ENCODE data around the gene TMTC2. TPM values are rescaled to one million over a fixed set of nuclear protein-coding genes. Genes with fewer than 3 reads are reported as not detected.

TMTC2 gene
- total RNA-seq, 1 experiment from 2014 or later: 3.1 TPM

DNA sequence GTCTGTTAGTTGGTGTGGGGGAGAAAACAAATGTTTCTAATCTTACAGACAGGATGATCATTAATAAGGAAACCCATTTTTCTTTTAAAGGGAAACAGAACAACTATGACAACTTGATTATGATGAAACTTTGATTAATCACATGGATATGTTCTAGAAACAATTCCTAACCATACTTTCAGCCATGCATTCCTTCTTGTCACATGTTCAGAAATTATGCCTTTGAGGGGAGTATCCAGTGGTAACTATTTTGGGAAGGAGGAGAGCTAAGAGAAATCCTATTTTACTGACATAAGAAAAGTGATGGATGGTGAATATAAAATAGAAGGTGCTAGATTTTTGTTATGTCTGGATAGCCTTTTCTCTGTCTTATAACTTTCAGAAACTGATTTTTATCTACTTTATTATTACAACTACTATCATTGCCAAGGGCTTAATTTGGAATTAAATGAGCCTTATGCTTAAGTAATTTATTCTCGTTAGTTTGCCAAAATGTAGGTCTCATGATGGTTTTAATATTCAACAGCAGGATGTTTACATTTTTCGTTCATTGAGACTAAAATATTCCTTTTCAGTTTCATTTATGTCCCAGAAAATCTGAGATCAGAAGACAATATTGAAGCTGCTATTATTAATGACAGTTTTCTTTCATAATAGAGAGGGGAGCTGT is 200.1 kb downstream of the TMTC2 start:
- in situ Hi-C loops (cut with HindIII; ENCODE audit: low pct_unique_long_range_greater_than_20kb, low sequenced_read_pairs): no loop called here
- no peak for DNase-seq (ENCODE audit: low read depth)

DNA sequence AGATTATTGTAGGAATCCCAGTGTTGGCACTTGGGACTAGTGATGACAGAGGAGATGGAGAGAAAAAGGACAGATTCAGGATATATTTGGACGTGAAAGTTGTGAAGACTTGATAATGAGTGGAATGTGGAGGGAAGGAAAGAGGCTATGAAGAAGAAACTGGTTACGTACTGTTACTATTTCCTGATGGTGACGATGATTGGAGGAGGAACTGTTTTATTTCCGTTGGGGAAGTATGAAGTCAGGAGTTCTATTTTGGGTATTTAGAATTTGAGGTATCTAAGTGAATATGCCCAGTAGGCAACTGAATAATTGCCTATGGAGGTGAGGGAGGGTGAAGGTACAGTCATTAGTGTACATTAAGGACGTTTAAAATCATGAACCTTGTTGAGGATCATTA is 207.2 kb downstream of the TMTC2 start:
- DNase-seq (ENCODE audit: low read depth): no peak

DNA sequence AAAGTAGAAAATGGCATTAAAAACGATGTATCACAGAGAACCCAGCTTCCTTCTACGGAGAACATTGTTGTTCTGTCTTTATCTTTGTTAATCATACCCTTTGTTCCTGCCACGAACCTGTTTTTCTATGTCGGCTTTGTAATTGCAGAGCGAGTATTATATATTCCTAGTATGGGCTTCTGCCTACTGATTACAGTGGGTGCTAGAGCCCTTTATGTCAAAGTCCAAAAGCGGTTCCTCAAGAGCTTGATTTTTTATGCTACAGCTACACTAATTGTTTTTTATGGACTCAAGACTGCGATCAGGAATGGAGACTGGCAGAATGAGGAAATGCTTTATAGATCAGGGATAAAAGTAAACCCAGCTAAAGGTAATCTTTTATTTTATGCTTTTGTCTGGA is 209.6 kb downstream of the TMTC2 start:
- DNase-seq (ENCODE audit: low read depth): no peak
- in situ Hi-C loops (cut with HindIII; ENCODE audit: low pct_unique_long_range_greater_than_20kb, low sequenced_read_pairs): no loop called here

More for the DNA sequence above, 207.2 kb downstream of the TMTC2 start:
- in situ Hi-C loops (cut with HindIII; ENCODE audit: low pct_unique_long_range_greater_than_20kb, low sequenced_read_pairs): no loop called here

DNA sequence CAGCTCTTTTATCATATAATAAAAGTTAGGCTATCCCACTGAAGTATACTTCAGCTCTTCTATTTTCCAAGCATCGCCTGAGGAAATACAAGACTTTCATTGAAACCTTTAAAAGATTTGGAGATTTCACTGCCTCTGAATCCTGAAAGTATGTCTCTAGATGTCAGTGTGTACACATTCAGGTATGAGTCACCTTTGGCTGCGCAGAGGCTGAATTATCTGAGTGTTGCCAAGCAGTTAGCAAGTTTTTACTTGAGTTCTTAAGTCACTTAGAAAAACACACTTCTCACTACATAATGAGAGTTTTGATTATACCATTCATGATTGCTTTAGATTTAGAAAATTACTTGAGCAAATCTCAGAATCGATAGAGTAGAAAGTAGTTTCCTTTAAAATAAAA is 210.3 kb downstream of the TMTC2 start:
- DNase-seq (ENCODE audit: low read depth): peak; percentile 35
- in situ Hi-C loops (cut with HindIII; ENCODE audit: low pct_unique_long_range_greater_than_20kb, low sequenced_read_pairs): no loop called here

DNA sequence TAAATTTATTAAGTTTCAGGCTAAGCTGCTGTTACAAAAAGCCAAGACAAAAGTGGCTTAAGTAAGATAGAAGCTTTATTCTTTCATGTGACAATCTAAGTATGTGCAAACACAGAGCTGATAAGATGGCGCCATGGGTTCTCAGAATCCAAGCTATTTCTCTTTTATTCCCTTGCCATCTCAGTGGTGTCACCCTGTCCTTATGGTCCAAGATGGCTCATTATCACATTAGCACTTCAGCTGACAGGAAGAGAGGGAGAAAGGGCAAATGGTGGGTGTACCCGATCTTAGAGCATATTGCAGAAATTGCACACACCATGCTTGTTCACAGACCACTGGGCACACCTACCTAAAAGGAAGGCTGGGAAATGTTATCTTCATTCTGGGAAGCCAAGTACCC is 211.7 kb downstream of the TMTC2 start:
- in situ Hi-C loops (cut with HindIII; ENCODE audit: low pct_unique_long_range_greater_than_20kb, low sequenced_read_pairs): no loop called here
- no peak for DNase-seq (ENCODE audit: low read depth)

DNA sequence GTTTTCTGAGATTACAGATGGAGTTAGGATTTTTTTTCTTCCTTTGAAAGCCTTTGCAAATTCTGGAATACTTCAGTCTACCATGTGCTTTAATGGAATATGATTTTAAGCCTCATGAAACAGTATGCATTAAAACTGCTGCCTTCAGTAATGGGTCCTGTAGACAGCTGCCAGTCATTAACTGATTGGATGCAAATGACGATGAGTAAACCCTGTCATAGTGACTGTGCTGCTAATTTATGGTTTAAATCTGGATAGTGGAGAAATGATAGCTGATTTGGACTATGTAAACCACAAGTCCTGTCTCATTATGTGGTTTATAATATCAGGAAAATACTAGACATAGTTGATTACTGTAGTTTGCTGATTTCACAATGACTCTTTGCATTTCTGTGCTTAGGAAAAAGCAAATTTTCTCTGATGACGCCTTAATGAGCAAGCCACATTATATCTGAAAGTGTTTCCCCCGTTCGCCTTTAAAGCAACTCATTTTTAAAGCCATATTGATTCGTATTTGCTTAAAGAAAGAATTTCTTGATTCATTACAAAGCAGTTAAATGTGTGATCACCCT is 217.6 kb downstream of the TMTC2 start:
- no peak for DNase-seq (ENCODE audit: low read depth)

DNA sequence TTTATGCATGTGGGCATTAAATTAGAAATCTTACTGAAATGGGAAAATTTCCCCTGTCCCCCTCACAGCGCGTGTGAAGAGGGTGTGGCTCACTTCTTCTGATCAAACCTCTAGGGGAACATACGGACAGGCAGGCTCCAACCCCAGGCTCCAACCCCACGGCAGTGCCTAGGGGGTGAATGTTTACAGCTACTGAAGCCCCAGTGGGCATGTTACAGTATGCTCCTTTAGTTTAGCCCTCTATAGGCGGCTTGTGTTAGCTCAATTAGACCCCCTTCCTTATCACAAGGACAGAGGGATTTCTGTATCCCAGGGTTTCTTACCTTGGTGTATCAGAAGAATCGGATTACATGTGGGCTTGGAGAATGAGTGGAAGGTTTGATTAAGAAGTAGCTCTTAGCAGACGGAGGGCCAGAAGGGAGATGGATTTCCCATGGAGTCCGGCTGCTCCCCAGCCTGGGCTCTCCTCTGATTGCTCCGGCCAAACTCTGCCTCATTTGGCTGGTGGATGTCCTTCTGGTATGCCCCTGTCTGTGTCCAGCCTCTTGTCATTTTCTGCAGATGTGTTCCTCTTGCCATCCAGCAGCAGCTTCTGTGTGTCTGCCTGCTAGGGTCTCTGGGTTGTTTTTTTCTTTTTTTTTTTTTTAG is 223.7 kb downstream of the TMTC2 start:
- in situ Hi-C loops (cut with HindIII; ENCODE audit: low pct_unique_long_range_greater_than_20kb, low sequenced_read_pairs): no loop called here
- DNase-seq (ENCODE audit: low read depth): no peak

More for the DNA sequence above, 217.6 kb downstream of the TMTC2 start:
- in situ Hi-C loops (cut with HindIII; ENCODE audit: low pct_unique_long_range_greater_than_20kb, low sequenced_read_pairs): no loop called here

DNA sequence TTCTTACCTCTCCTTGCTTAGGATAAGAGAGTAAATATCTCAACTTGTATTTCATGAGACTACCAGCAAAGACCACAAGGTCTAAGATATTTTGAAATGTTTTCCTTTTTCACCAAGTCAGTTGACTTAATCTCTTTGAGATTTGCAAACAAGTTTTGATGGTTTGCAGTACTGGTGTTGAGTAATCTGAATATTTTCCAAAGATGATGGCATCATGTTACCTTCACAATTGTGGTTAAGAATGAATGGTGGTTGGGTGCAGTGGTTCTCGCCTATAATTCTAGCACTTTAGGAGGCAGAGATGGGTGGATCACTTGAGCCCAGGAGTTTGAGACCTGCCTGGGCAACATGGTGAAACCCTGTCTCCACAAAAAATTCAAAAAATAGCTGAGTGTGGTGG is 225.7 kb downstream of the TMTC2 start:
- in situ Hi-C loops (cut with HindIII; ENCODE audit: low pct_unique_long_range_greater_than_20kb, low sequenced_read_pairs): no loop called here
- DNase-seq (ENCODE audit: low read depth): no peak

DNA sequence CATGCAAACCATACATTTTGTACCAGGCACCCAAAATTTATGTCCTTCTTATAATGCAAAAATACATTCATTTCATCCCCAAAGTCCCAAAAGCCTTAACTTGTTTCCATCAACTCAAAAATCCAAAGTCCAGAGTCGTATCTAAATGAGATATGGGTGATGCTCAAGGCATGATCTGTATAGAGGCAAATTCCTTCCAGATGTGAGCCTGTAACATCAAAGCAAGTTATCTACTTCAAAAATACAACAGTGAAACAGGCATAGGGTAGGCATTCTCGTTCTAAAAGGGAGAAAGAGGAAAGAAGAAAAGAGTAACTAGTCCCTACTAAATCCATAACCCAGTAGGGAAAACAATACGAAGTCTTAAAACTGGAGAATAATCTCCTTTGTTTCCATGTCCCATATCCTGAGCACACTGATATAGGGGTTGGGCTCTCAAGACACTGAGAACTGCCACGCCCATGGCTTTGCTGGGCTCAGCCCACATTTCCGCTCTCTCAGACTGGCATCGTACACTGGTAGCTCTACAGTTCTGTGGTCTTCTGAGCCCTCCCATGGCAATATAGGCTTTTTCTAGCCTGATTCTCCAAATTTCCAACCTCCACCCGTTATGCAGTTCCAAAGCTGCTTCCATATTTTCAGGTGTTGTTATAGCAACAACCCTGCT is 232.8 kb downstream of the TMTC2 start:
- in situ Hi-C loops (cut with HindIII; ENCODE audit: low pct_unique_long_range_greater_than_20kb, low sequenced_read_pairs): no loop called here
- DNase-seq (ENCODE audit: low read depth): no peak

DNA sequence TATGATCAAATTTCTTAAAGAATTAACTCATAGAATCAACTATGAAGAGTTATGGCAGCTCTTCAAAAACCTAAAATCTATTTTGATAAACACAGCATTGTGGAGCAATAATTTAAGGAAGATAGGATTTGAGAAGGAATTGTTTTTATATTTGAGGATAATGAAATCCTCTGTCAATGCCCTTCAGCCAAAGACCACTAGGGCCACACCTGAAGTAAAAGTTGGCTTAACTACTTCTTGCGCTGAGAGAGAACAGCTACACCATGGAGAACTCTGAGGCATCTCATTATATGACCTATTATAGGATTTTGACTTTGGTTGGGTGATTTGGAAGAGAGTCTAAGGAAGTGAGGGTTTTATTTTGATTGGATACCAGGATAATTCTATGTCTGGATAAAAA is 237.2 kb downstream of the TMTC2 start:
- in situ Hi-C loops (cut with HindIII; ENCODE audit: low pct_unique_long_range_greater_than_20kb, low sequenced_read_pairs): no loop called here

DNA sequence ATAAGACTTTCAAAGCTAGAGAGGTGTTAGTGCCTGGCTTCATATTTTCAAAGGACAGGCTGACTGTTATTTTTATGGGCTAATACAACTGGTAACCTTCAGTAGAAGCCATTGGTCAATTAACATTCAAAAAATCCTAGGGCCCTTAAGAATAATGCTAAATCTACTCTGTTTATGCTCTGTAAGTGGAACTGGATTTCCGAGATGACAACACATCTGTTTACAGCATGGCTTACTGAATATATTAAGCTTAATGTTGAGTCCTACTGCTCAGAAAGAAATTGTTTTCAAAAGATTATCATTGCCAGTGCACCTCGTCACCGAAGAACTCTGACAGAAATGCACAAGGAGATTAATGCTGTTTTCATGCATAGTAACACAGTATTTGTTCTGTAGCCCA is 239.9 kb downstream of the TMTC2 start:
- no peak for DNase-seq (ENCODE audit: low read depth)
- in situ Hi-C loops (cut with HindIII; ENCODE audit: low pct_unique_long_range_greater_than_20kb, low sequenced_read_pairs): no loop called here

More for the DNA sequence above, 237.2 kb downstream of the TMTC2 start:
- DNase-seq (ENCODE audit: low read depth): no peak

DNA sequence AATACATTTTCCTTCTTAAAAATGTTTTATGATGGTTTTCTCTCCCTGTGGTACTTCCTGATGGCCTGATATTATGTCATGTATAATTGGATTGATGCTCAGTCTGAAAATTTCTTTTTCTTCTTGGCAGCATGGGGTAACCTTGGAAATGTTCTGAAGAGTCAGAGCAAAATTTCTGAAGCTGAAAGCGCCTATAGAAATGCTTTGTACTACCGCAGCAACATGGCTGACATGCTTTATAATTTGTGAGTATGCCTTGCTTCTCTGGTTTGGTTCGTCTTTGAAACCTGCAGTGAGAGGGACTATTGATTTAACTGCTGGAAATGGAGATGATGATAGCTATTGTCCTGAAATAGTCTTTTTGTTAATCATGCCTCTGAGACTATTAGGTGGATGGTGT is 243.6 kb downstream of the TMTC2 start:
- in situ Hi-C loops (cut with HindIII; ENCODE audit: low pct_unique_long_range_greater_than_20kb, low sequenced_read_pairs): no loop called here
- DNase-seq (ENCODE audit: low read depth): no peak

DNA sequence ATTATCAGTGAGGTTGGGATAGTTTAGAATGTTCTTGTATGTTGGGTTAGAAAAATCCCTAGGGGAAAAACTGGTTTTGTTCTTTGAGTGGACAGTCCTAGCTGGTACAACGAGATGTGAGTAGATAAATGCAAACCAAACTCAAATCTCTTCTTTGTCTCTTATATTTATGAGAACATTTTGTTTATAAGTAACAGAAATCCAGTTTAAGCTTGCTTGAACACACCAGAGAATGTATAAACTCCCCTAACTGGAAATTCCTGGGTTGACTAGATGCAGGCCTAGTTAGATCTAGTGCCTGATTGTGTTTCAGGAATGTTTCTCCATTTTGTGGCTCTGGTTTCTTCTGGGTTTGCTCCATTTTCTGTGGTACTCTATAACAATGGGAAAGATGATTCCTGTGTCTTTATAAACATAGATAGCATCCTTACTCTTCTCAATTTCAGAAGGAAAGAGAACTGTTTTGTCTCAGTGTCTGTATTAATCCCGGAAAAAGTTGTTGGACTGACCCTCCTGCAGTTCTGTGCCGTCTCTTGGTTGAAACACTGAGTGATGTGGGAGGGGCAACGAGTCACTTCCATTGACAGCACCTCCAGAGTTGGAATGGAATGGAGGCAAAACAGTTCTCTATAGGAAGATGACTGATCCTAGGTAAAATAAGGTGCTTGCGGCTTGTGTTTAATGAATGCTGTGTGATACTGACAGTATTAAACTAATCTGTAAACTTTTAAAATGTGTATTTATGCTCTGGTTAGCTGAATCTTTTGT is 244.8 kb downstream of the TMTC2 start:
- DNase-seq (ENCODE audit: low read depth): no peak
- in situ Hi-C loops (cut with HindIII; ENCODE audit: low pct_unique_long_range_greater_than_20kb, low sequenced_read_pairs): no loop called here

DNA sequence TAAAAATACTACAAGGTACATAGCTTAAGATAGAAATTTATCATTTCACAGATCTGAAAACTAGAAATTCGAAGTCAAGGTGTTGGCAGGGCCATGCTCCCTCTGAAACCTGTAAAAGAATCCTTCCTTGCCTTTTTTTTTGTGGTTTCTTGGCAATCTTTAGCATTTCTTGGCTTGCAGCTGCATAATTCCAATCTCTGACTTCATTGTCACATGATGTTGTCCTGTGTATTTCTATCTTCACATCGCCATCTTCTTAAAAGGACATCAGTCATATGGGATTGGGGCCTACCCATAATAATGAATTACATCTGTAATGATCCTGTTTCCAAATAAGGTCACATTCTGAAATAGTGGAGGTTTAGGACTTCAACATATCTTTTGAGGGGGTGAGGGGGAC is 250.4 kb downstream of the TMTC2 start:
- no peak for DNase-seq (ENCODE audit: low read depth)
- in situ Hi-C loops (cut with HindIII; ENCODE audit: low pct_unique_long_range_greater_than_20kb, low sequenced_read_pairs): no loop called here

DNA sequence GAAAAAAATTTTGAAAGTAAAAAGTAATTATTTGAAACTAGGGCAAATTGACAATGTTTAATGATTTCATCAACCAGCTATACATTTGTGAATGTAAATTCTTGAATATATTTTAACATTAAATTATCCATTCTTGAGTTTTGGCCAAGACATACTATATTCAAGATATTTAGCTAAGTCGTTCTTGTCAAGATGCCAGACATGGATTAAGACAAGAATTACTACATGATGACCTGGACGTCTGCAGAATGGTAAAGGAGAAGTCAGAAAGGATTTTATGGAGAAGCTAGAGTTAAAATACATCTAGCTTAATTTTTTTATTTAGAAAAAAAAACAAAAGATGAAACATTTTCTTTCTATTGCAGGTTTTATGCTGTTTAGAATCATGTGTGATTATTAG is 255.8 kb downstream of the TMTC2 start:
- no peak for DNase-seq (ENCODE audit: low read depth)
- in situ Hi-C loops (cut with HindIII; ENCODE audit: low pct_unique_long_range_greater_than_20kb, low sequenced_read_pairs): no loop called here

DNA sequence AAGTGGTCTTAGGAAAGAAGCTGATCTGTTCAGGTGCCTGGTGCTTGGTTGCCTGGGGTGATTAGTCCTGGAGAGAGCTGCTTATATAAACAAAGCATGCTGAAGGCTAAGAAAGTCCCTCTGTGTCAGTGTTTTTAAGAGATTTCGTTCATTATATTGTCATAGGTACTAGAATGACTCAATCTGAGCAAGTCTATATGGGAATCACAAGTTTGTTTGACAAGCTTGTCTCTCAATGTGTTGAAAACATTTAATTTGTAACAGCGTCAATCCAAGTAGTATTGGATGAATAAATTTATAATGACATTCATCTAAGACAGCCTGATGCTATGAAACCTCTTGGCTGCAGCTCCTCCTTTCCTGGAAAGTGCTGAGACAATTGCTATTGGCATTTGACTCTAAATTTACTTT is 256.3 kb downstream of the TMTC2 start:
- no peak for DNase-seq (ENCODE audit: low read depth)
- in situ Hi-C loops (cut with HindIII; ENCODE audit: low pct_unique_long_range_greater_than_20kb, low sequenced_read_pairs): no loop called here

DNA sequence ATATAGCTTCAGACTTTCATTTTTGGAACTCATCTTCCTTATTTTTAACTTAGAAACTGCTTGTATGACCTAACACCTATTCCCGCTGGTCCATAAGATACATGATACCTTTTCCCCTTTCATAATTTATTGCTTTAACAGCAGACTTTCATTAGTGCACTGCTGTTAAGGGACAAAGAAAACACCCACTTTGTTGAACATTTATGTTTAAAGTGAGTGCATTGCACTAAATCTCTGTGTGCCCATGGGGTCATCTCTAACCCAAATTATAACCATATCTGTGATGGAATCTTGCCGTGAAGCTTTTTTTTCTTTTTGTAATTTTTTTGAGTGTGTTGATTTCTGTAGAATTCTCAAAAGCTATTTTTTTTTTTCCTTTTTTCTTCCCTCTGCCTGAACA is 261.8 kb downstream of the TMTC2 start:
- in situ Hi-C loops (cut with HindIII; ENCODE audit: low pct_unique_long_range_greater_than_20kb, low sequenced_read_pairs): no loop called here
- no peak for DNase-seq (ENCODE audit: low read depth)

DNA sequence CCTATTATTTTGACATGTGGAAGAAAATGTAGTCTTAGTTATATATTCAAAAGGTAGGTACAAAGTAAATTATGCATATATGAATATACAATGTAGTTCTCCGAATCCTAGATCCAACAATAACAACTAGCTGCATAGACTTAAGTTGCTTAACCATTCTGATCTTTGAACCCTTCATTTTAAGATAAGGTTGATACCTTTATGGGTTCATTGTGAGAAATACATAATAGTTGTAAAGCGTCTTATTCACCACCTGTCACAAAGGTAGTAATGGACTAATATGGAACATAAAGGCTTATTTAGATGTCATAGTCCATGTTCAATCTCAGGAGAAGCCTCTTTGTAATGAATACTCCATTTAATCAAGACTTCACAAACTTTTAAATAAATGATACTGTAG is 263.6 kb downstream of the TMTC2 start:
- DNase-seq (ENCODE audit: low read depth): no peak
- in situ Hi-C loops (cut with HindIII; ENCODE audit: low pct_unique_long_range_greater_than_20kb, low sequenced_read_pairs): no loop called here

DNA sequence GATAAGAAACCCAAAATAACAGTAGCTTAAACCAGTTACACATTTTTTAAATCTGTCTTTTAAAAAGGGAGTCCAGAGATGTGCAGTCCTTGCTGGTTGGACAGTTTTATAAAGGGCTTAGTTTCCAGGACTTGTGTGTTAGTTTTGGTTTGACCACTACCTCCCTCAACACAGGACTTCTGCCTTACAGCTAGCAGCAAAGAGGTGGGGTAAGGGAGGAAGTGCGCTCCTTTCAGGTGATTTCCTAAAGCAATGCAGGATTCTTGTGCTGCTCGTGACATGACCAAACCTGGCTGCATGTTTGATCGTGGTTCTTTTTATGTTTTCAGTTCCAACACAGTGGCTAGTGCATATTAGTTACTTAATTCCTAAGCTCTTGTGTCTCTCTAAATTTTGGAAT is 266.2 kb downstream of the TMTC2 start:
- no peak for DNase-seq (ENCODE audit: low read depth)
- in situ Hi-C loops (cut with HindIII; ENCODE audit: low pct_unique_long_range_greater_than_20kb, low sequenced_read_pairs): no loop called here

Measured in Caki2 (cell line).